H54 (cell line): ENCODE results near the gene ARL9.
A peak's percentile ranks its signal among the peaks of the same experiment; 100 is the strongest.

ENCODE experiments used
- DNase-seq: peaks from one replicate; pipeline ENCODE4 v3.0.0; 2011; ENCODE audit warnings: low spot score, mixed read lengths; ENCODE audit not compliant: insufficient read length
- FAIRE-seq: peaks from 3 replicates; lab custom pipeline; 2011; peaks lifted over from hg19 to GRCh38; lab: Jason Lieb, UNC
- POLR2A ChIP-seq: IDR thresholded peaks from 2 replicates; pipeline ENCODE4 v1.6.1; 2011; ENCODE audit warnings: low read depth, mild to moderate bottlenecking, low read length

Gene ARL9

GRCh38 chr4:56480691-56481090 lies 24.9 kb upstream of the ARL9 start:
- FAIRE-seq = no peak
- no peak for TF ChIP-seq POLR2A
- DNase-seq = no peak

- FAIRE-seq (no peak), DNase-seq (no peak)
- no peak for TF ChIP-seq POLR2A
Observed at GRCh38 chr4:56496241-56496640, 9.3 kb upstream of the ARL9 start.

GRCh38 chr4:56511098-56511497 lies 5.5 kb downstream of the ARL9 start:
- TF ChIP-seq POLR2A = no peak
- no peak for FAIRE-seq
- DNase-seq = no peak

GRCh38 chr4:56512166-56512565 lies 6.6 kb downstream of the ARL9 start:
- no peak for DNase-seq
- FAIRE-seq = peak; percentile 20
- TF ChIP-seq POLR2A = no peak

- DNase-seq = no peak
- FAIRE-seq = no peak
- TF ChIP-seq POLR2A = no peak
Observed at GRCh38 chr4:56513517-56513916, 7.9 kb downstream of the ARL9 start.

- peak; percentile 51; the same call in 1 of the 2 replicates for TF ChIP-seq POLR2A
- DNase-seq (peak; percentile 54), FAIRE-seq (no peak)
Observed at GRCh38 chr4:56530269-56531148, 24.9 kb downstream of the ARL9 start.

- no peak for TF ChIP-seq POLR2A
- FAIRE-seq (no peak), DNase-seq (no peak)
Observed at GRCh38 chr4:56531149-56531770, 25.7 kb downstream of the ARL9 start.

- no peak for DNase-seq
- FAIRE-seq = no peak
- no peak for TF ChIP-seq POLR2A
Observed at GRCh38 chr4:56531823-56532222, 26.2 kb downstream of the ARL9 start.

GRCh38 chr4:56532239-56532638 lies 26.6 kb downstream of the ARL9 start:
- no peak for FAIRE-seq
- DNase-seq = no peak
- TF ChIP-seq POLR2A = no peak

GRCh38 chr4:56535915-56536314 lies 30.3 kb downstream of the ARL9 start:
- no peak for TF ChIP-seq POLR2A
- FAIRE-seq (no peak), DNase-seq (no peak)

GRCh38 chr4:56537147-56537546 lies 31.6 kb downstream of the ARL9 start:
- TF ChIP-seq POLR2A = no peak
- FAIRE-seq = no peak

GRCh38 chr4:56540826-56541225 lies 35.2 kb downstream of the ARL9 start:
- FAIRE-seq (no peak), DNase-seq (no peak)
- TF ChIP-seq POLR2A = no peak

More at GRCh38 chr4:56537147-56537546, 31.6 kb downstream of the ARL9 start:
- no peak for DNase-seq

- peak; percentile 66 for DNase-seq
- no peak for TF ChIP-seq POLR2A
- FAIRE-seq = no peak
Observed at GRCh38 chr4:56544573-56545131, 39.1 kb downstream of the ARL9 start.

- FAIRE-seq = no peak
- TF ChIP-seq POLR2A = no peak
- DNase-seq = no peak
Observed at GRCh38 chr4:56550642-56551041, 45.1 kb downstream of the ARL9 start.

- FAIRE-seq = no peak
- no peak for TF ChIP-seq POLR2A
- DNase-seq = no peak
Observed at GRCh38 chr4:56551516-56551915, 45.9 kb downstream of the ARL9 start.
